Progenitor cell of endocrine pancreas (in vitro differentiated cells): ENCODE measurements around the gene ADAMTS16. TPM values are rescaled to one million over a fixed set of nuclear protein-coding genes. Genes with fewer than 3 reads are reported as not detected.

ENCODE experiments used
- DNase-seq: peaks from one replicate; pipeline ENCODE4 v3.0.0; 2021; ENCODE audit warnings: low spot score; ENCODE audit not compliant: unreplicated experiment
- H3K27ac Mint-ChIP-seq: 2 replicates; pipeline ENCODE4 v1.8.0; 2021; ENCODE audit warnings: mild to moderate bottlenecking, moderate library complexity, mixed read lengths
- H3K27me3 Mint-ChIP-seq: 2 replicates; pipeline ENCODE4 v1.8.0; 2021; ENCODE audit warnings: mixed read lengths
- H3K36me3 Mint-ChIP-seq: 2 replicates; pipeline ENCODE4 v1.8.0; 2022; ENCODE audit warnings: mixed read lengths; ENCODE audit not compliant: insufficient read depth
- H3K4me1 Mint-ChIP-seq: 2 replicates; pipeline ENCODE4 v1.8.0; 2021; ENCODE audit warnings: low read depth, mixed read lengths
- H3K4me3 Mint-ChIP-seq: 2 replicates; pipeline ENCODE4 v1.8.0; 2021; ENCODE audit warnings: low read depth, mild to moderate bottlenecking, moderate library complexity, mixed read lengths
- H3K9me3 Mint-ChIP-seq: 2 replicates; pipeline ENCODE4 v1.8.0; 2021; ENCODE audit warnings: low read depth, mixed read lengths
- total RNA-seq: library from RNA; stranded (reverse); gene quantifications from 2 replicates; pipeline ENCODE4 v1.2.1, GENCODE V29; 2021
- TF ChIP-seq, protein P1 (sequence below): fragments of 200-600 bp; sonication (generic); IDR thresholded peaks from one replicate; pipeline ENCODE4 v1.5.0; 2021; ENCODE audit warnings: antibody characterized with exemption, mild to moderate bottlenecking; ENCODE audit not compliant: unreplicated experiment

Gene ADAMTS16
- total RNA-seq, 1 donor from 2014 or later, result 40.7 TPM

DNA sequence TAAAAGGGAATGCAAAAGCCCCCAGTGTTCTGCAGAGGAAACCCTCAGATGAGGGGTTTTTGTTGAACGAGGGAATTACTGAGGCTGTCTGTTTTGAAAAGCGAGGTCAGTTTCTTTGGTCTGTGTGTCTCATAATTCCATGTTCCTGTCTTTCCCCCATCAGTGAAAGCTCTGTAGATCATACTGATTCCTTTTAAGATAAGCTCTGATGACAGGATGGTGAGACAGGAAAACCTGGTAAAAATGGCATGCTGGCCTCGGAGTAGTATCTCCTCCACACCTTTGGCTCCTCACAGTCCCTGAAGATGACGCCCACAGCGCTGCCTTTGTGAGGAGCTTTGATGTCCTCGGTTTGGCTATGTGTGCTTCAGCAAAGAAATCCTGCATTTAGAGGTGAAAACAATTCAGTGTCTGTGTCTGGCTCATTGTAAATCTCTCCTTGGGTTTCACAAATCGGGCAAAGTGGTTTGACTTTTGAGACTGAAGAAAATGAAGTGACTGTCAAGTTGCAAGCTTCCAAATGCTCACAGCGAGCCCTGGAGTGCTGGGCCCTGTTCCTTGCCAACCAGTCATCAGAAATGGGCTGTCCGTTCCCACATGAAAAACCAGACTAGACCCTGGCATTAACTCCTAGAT lies 157.4 kb downstream of the ADAMTS16 start:
- H3K27ac Mint-ChIP-seq, result no peak overlapping the region
- H3K36me3 Mint-ChIP-seq, result peaks cover 39% of the 10 kb centered on the region
- DNase-seq, result no peak
- no peak overlapping the region for H3K4me3 Mint-ChIP-seq
- H3K27me3 Mint-ChIP-seq, result no peaks in the 10 kb centered on the region
- H3K9me3 Mint-ChIP-seq, result peaks cover 16% of the 10 kb centered on the region
- H3K4me1 Mint-ChIP-seq, result no peaks in the 10 kb centered on the region
- TF ChIP-seq, protein P1, sequence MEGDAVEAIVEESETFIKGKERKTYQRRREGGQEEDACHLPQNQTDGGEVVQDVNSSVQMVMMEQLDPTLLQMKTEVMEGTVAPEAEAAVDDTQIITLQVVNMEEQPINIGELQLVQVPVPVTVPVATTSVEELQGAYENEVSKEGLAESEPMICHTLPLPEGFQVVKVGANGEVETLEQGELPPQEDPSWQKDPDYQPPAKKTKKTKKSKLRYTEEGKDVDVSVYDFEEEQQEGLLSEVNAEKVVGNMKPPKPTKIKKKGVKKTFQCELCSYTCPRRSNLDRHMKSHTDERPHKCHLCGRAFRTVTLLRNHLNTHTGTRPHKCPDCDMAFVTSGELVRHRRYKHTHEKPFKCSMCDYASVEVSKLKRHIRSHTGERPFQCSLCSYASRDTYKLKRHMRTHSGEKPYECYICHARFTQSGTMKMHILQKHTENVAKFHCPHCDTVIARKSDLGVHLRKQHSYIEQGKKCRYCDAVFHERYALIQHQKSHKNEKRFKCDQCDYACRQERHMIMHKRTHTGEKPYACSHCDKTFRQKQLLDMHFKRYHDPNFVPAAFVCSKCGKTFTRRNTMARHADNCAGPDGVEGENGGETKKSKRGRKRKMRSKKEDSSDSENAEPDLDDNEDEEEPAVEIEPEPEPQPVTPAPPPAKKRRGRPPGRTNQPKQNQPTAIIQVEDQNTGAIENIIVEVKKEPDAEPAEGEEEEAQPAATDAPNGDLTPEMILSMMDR, result no peak

DNA sequence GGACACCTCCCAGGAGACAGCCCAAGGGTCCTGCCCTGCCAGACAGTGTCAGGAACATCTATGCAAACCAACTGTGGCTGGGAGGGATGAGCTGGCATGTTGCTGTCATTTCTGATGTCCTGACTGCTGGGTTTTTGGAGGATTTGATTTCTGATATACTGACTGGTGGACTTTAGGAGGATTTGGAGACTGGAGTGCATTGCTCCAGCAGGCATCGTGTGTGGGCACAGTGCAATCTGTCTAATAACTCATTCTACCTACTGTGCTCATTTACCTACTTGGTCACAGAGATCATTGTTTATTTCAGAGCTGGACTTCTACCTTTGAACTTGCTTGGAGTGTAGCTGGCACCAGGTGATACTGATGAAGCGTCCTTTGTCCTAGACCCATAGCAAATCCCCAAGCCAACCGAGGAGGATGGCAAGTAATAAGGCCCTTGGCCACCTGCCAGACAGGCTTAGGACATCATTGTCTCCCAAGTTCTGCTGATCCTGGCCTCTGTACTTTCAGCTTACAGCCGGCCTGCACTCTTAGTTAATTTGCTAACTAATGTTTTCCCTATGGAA lies 158.0 kb downstream of the ADAMTS16 start:
- Mint-ChIP-seq H3K4me3 (no peak overlapping the region), H3K27ac (no peak overlapping the region), H3K9me3 (peaks cover 16% of the 10 kb centered on the region), H3K36me3 (peaks cover 39% of the 10 kb centered on the region), H3K4me1 (no peaks in the 10 kb centered on the region), H3K27me3 (no peaks in the 10 kb centered on the region)
- no peak for DNase-seq
- TF ChIP-seq, protein P1, result no peak

DNA sequence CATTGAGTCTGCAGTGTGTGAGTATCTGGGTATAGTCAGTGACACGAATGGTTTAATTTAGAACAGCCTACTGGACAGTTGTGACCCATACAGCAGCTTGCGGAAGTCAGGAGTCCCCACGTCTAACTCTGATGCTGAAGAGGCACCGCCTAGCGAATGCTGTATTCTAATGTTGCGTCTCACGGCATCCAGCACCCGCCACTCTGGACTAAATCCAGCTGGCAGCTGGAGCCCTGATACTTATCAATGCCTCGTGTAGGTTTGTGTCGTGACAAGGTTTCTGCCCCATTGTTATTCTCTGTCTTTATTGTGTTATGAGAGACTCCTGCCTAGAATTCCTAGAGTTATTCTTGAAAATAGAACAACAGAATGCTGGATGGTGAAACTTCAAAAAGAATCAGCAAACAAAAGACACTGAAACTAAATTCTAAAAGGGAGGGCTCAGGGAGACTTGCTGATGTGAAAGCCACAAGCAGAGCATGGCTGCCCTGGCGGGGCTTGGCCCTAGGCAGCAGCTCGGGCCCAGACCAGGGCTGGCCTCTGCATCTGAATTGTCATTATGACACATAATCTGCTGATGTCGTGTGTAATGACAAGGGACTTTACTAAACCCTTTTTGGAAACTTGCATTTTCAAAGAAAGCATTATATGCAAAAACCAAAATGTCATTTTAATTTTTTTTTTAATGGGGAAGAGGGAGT lies 158.9 kb downstream of the ADAMTS16 start:
- DNase-seq, result no peak
- TF ChIP-seq, protein P1, result no peak
- Mint-ChIP-seq H3K4me3 (no peak overlapping the region), H3K9me3 (peaks cover 16% of the 10 kb centered on the region), H3K27me3 (no peaks in the 10 kb centered on the region), H3K4me1 (no peaks in the 10 kb centered on the region), H3K36me3 (peaks cover 35% of the 10 kb centered on the region), H3K27ac (no peak overlapping the region)

DNA sequence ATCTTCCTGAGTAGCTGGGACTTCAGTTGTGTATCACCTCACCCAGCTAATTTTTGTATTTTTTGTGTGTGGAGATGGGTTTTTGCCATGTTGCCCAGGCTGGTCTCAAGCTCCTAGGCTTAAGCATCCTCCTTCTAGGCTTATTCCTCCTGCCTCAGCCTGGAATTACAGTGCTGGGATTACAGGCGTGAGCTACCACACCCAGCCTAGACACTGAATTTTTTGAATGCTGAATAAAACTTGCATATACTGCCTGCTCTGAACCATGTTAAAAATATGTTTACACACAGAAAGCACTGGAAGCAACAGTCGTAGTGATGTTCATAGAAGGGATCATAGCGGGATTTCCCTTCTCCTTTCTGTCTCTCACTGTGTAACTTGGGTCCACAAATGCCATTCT lies 161.0 kb downstream of the ADAMTS16 start:
- peaks cover 31% of the 10 kb centered on the region for H3K36me3 Mint-ChIP-seq
- DNase-seq, result no peak
- TF ChIP-seq, protein P1, result no peak
- no peak overlapping the region for H3K4me3 Mint-ChIP-seq
- H3K27me3 Mint-ChIP-seq, result no peaks in the 10 kb centered on the region
- peaks cover 12% of the 10 kb centered on the region for H3K9me3 Mint-ChIP-seq
- H3K4me1 Mint-ChIP-seq, result no peaks in the 10 kb centered on the region
- H3K27ac Mint-ChIP-seq, result no peak overlapping the region

DNA sequence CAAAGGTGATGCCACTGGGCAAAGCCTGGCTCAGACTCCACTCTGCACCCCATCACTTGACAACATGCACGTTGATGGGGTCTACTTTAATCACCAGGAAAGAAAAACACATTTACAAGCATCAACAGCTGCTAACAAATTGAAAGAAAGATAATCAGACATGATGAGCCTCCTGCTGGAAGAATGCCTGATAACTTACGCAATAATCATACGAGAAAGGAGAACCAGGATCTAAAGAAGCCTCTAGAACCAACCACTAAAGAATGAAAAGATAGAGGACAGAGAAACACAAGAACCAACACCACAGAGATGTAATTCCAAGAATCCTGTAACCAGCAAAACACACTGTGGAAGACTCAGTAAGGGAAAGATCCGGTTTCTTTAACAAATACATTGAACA lies 162.1 kb downstream of the ADAMTS16 start:
- Mint-ChIP-seq H3K9me3 (peaks cover 12% of the 10 kb centered on the region), H3K27me3 (no peaks in the 10 kb centered on the region), H3K36me3 (peaks cover 35% of the 10 kb centered on the region), H3K27ac (no peak overlapping the region), H3K4me1 (no peaks in the 10 kb centered on the region), H3K4me3 (no peak overlapping the region)
- TF ChIP-seq, protein P1, result no peak
- no peak for DNase-seq
